Fibroblast of lung (primary cell): ENCODE results near the gene RBCK1.

Experiments used
- EZH2 ChIP-seq: IDR thresholded peaks from 2 replicates; pipeline ENCODE4 v1.5.1; 2012; ENCODE audit warnings: low read length, control low read depth, mild to moderate bottlenecking; ENCODE audit errors: missing control alignments
- TF ChIP-seq, protein P1 (sequence below), 2 donors: IDR thresholded peaks in 1 of 2; conservative IDR thresholded peaks in 1 of 2; 1 replicate in 1 of 2; 2 replicates in 1 of 2; pipeline ENCODE4 v1.5.1; 2011 to 2012; ENCODE audit warnings: low read length in 2 of 2, control low read depth in 1 of 2, inconsistent platforms in 1 of 2, low read depth in 1 of 2, mild to moderate bottlenecking in 1 of 2

DNA sequence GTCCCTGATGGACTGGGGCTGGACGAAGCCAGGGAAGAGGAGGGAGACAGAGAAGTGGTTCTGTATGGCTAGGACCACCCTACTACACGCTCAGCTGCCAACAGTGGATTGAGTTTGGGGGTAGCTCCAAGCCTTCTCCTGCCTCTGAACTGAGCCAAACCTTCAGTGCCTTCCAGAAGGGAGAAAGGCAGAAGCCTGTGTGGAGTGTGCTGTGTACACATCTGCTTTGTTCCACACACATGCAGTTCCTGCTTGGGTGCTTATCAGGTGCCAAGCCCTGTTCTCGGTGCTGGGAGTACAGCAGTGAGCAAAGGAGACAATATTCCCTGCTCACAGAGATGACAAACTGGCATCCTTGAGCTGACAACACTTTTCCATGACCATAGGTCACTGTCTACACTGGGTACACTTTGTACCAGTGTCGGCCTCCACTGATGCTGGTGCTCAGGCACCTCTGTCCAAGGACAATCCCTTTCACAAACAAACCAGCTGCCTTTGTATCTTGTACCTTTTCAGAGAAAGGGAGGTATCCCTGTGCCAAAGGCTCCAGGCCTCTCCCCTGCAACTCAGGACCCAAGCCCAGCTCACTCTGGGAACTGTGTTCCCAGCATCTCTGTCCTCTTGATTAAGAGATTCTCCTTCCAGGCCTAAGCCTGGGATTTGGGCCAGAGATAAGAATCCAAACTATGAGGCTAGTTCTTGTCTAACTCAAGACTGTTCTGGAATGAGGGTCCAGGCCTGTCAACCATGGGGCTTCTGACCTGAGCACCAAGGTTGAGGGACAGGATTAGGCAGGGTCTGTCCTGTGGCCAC, 11.3 kb upstream of the RBCK1 start:
- TF ChIP-seq, protein P1, sequence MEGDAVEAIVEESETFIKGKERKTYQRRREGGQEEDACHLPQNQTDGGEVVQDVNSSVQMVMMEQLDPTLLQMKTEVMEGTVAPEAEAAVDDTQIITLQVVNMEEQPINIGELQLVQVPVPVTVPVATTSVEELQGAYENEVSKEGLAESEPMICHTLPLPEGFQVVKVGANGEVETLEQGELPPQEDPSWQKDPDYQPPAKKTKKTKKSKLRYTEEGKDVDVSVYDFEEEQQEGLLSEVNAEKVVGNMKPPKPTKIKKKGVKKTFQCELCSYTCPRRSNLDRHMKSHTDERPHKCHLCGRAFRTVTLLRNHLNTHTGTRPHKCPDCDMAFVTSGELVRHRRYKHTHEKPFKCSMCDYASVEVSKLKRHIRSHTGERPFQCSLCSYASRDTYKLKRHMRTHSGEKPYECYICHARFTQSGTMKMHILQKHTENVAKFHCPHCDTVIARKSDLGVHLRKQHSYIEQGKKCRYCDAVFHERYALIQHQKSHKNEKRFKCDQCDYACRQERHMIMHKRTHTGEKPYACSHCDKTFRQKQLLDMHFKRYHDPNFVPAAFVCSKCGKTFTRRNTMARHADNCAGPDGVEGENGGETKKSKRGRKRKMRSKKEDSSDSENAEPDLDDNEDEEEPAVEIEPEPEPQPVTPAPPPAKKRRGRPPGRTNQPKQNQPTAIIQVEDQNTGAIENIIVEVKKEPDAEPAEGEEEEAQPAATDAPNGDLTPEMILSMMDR (conservative IDR thresholded peaks at IDR 0.05 in 1 of 2, IDR thresholded peaks at IDR 0.05 in 1 of 2; ENCODE audit: low read depth in 1 of 2, low read length in 2 of 2): no peak
- no peak for TF ChIP-seq EZH2
